ENCODE measurements around the gene ABCD2. TPM values are rescaled to one million over a fixed set of nuclear protein-coding genes. Genes with fewer than 3 reads are reported as not detected.
A peak's percentile ranks its signal among the peaks of the same experiment; 100 is the strongest.

Gene ABCD2
- total RNA-seq, 1 experiment from 2014 or later: not detected

GRCh38 chr12:39503439-39503838 is 116.2 kb downstream of the ABCD2 start:
- intact Hi-C loops (cut with micrococcal nuclease): loop anchor here (10.0 kb wide), 1 partner anchor 189 kb away; no protein-coding TSS in a partner anchor
- POLR2A ChIA-PET (ENCODE audit: unreplicated experiment): no interaction called here
- peak; percentile 77 for ATAC-seq
- Histone ChIP-seq H3K27ac (ENCODE audit: low read length) (no peak overlapping the region), H3K4me2 (ENCODE audit: low read length) (0 out of 2 replicates have a peak overlapping the region, but pooled peaks have one; percentile 4), H3K79me2 (ENCODE audit: low read length) (no peaks in the 10 kb centered on the region), H4K20me1 (ENCODE audit: low read length) (no peaks in the 10 kb centered on the region), H3K9me2 (replicated peaks; ENCODE audit: low read length) (0 out of 2 replicates have a peak, but pooled peaks cover 8% of the 10 kb centered on the region), H3F3A (ENCODE audit: low read length, unreplicated experiment) (no peaks in the 10 kb centered on the region), H3K9ac (ENCODE audit: low read length) (no peak overlapping the region), H2AFZ (ENCODE audit: low read length) (no peak overlapping the region), H3K27me3 (ENCODE audit: low read length) (no peaks in the 10 kb centered on the region), H3K4me1 (ENCODE audit: insufficient read depth, low read length) (peaks cover 32% of the 10 kb centered on the region), H3K9me3 (ENCODE audit: low read length) (no peaks in the 10 kb centered on the region), H3K4me3 (ENCODE audit: low read length) (no peak overlapping the region), H3K36me3 (ENCODE audit: low read depth, low read length) (no peaks in the 10 kb centered on the region)
- CTCF ChIA-PET: no interaction called here
- TF ChIP-seq EZH2 (IDR thresholded peaks at IDR 0.05; ENCODE audit: low read length, unreplicated experiment) (no peak), CTCF (conservative IDR thresholded peaks at IDR 0.05; ENCODE audit: low read depth, low read length) (peak; percentile 66)
- DNase-seq: peak; percentile 84
- no TSS peak for BruUV-seq (replicated peaks)

GRCh38 chr12:39502726-39503125 is 116.9 kb downstream of the ABCD2 start:
- no TSS peak for BruUV-seq (replicated peaks)
- Histone ChIP-seq H2AFZ (ENCODE audit: low read length) (no peak overlapping the region), H3K4me3 (ENCODE audit: low read length) (no peak overlapping the region), H3K27me3 (ENCODE audit: low read length) (no peaks in the 10 kb centered on the region), H3K36me3 (ENCODE audit: low read depth, low read length) (no peaks in the 10 kb centered on the region), H3K9me2 (replicated peaks; ENCODE audit: low read length) (0 out of 2 replicates have a peak, but pooled peaks cover 8% of the 10 kb centered on the region), H3K27ac (ENCODE audit: low read length) (no peak overlapping the region), H3K9ac (ENCODE audit: low read length) (no peak overlapping the region), H4K20me1 (ENCODE audit: low read length) (no peaks in the 10 kb centered on the region), H3F3A (ENCODE audit: low read length, unreplicated experiment) (no peaks in the 10 kb centered on the region), H3K4me2 (ENCODE audit: low read length) (0 out of 2 replicates have a peak overlapping the region, but pooled peaks have one; percentile 4), H3K4me1 (ENCODE audit: insufficient read depth, low read length) (peaks cover 32% of the 10 kb centered on the region), H3K9me3 (ENCODE audit: low read length) (no peaks in the 10 kb centered on the region), H3K79me2 (ENCODE audit: low read length) (no peaks in the 10 kb centered on the region)
- ChIA-PET CTCF (no interaction called here), POLR2A (ENCODE audit: unreplicated experiment) (no interaction called here)
- TF ChIP-seq EZH2 (IDR thresholded peaks at IDR 0.05; ENCODE audit: low read length, unreplicated experiment) (no peak), CTCF (conservative IDR thresholded peaks at IDR 0.05; ENCODE audit: low read depth, low read length) (no peak), EZH2phosphoT487 (IDR thresholded peaks at IDR 0.05; ENCODE audit: borderline replicate concordance, low read length) (no peak)
- DNase-seq: no peak
- ATAC-seq: no peak
- intact Hi-C loops (cut with micrococcal nuclease): loop anchor here (10.0 kb wide), 1 partner anchor 188 kb away; no protein-coding TSS in a partner anchor

Other genes with a start within 250 kb of the ABCD2 start
- 21.7 and 25.1 TPM in 2 replicates for gene KIF21A, start 176.7 kb downstream of the ABCD2 start, total RNA-seq (2014; rRNA removed)